HG02798 (cell line): ENCODE data around the gene EIF3I.
"Not testable (repeated sequence)": the region's sequence is repeated elsewhere in the genome, so short reads cannot be mapped to it uniquely, and the experiment has no call there.

ENCODE experiments used
- ATAC-seq: cut with Tn5 transposase; IDR thresholded peaks from one replicate; pipeline ENCODE4 v1.9.1; 2021; ENCODE audit warnings: mild to moderate bottlenecking; ENCODE audit not compliant: unreplicated experiment, poor library complexity

Gene EIF3I

GRCh38 chr1:32257227-32257508 lies 35.0 kb downstream of the EIF3I start:
- no peak for ATAC-seq

DNA sequence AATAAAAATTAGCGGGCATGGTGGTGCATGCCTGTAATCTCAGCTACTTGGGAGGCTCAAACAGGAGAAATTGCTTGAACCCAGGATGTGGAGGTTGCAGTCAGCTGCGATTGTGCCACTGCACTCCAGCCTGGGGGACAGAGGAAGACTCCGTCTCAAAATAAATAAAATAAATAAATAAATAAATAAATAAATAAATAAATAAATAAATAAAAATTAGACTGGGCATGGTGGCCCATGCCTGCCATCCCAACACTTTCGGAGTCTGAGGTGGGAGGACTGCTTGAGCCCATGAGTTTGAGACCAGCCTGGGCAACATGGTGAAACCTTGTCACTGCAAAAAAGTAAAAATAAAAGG lies 41.0 kb downstream of the EIF3I start:
- ATAC-seq = not testable (repeated sequence)

DNA sequence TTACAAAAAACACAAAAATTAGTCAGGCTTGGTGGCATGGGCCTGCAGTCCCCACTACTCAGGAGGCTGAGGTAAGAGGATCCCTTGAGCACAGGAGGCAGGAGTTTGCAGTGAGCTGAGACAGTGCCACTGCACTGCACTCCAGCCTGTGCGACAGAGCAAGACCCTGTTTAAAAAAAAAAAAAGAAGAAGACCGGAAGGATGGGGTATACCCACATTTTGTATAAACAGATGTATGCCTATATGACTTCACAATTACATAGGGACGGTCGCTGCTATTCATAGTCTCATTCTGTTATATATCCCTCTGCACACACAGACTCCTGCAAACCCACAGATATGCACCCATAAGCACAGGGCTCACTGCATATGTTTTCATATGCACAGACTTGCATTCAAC lies 41.5 kb downstream of the EIF3I start:
- ATAC-seq = no peak

DNA sequence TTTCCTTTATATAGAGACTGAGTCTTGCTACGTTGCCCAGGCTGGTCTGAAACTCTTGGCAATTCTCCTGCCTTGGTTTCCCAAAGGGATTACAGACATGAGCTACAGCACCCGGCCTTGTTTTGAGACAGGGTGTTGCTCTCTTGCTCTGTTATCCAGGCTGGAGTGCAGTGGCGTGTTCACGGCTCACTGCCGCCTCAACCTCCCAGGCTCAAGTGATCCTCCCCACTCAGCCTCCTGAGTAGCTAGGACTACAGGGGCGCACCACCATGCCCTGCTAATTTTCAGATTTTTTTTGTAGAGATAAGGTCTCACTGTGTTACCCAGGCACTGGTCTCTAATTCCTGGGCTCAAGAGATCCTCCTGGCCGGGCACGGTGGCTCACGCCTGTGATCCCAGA lies 43.6 kb downstream of the EIF3I start:
- no peak for ATAC-seq

DNA sequence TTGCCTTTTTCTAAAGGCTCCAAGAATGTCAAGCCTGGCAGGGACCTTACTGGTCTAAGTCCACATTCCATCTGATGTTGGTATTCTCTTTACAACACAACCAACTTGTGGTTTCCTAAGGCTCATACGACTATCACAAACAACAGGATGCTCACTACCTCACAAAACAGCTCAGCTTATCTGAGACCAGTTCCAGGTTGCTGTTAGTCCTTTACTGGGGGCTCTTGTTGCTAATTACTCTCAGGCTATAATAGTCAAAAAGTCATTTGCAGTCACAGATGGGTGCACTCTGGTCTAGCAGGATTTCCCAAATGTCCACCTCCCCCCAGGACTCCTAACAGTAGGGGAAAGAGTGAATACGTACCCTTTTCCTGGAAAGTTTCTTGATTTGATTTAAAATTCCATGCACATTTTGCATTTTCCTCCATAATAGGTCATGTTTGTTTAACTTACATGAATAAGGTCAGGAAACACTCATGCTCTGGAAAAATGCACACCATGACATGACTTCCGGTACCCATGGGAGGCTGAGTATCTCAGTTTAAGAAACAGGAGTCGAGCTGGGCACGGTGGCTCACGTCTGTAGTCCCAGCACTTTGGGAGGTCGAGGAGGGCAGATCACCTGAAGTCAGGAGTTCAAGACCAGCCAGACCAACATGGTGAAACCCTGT lies 44.8 kb downstream of the EIF3I start:
- ATAC-seq = no peak

- ATAC-seq = no peak
Measured at GRCh38 chr1:32269744-32270143, 47.5 kb downstream of the EIF3I start.

DNA sequence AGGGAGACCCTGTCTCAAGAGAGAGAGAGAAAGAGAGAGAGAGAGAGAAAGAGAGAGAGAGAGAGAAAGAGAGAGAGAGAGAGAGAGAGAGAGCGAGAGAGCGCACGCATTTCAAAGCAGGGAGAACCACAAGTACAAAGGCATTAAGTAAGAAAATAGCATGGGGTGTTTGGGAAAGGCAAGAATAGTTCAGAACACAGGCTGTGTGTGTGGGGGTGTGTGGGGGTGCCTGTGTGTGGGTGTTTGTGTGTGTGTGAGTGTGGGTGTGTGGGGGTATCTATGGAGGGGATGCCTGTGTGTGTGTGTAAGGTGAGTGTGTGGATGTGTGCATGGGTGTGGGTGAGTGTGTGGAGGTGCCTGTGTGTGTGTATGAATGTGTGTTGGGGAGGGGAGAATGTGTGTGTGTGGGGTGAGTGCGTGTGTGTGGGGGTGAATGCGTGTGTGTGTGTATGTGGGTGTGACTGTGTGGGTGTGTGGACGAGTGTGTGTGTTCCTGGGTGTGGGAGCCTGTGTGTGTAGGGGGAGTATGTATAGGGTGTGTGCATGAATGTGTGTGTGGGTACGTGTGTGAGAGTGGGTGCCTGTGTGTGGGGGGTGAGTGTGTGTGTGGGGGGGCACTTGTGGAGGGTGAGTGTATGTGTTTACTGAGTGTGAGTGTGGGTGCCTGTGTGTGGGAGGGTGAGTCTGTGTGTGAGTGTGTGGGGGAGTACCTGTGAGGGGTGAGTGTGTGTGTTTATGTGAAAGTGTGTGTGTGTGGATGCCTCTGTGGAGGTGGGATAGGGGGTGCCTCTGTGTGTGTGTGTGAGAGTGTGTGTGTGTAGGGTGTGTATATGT lies 50.6 kb downstream of the EIF3I start:
- no peak for ATAC-seq

DNA sequence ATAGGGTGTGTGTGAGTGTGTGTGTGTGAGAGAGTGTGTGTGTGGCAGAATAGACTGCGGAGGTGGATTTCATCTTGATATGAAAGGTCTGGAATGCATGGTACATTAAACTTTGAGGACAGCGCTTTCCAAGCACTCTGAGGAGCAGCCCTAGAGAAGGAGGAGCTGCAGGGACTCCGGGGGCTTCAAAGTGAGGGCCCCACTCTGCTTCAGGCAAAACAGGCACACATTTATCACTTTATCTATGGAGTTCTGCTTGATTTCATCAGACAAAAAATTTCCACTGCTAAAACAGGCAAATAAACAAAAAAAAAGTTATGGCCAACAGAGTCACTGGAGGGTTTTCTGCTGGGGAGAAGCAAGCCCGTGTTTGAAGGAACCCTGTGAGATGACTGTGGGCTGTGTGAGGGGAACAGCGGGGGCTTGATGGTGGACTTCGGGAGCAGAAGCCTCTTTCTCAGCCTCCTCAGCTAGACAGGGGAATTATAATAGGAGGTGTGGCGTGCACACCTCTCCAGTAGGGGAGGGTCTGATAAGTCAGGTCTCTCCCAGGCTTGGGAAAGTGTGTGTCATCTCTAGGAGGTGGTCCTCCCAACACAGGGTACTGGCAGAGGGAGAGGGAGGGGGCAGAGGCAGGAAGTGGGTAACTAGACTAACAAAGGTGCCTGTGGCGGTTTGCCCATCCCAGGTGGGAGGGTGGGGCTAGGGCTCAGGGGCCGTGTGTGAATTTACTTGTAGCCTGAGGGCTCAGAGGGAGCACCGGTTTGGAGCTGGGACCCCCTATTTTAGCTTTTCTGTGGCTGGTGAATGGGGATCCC lies 51.4 kb downstream of the EIF3I start:
- ATAC-seq = no peak

- no peak for ATAC-seq
Measured at GRCh38 chr1:32274646-32275340, 52.6 kb downstream of the EIF3I start.

GRCh38 chr1:32275424-32275823 lies 53.2 kb downstream of the EIF3I start:
- no peak for ATAC-seq

GRCh38 chr1:32276032-32276782 lies 54.0 kb downstream of the EIF3I start:
- ATAC-seq = no peak
